Naive thymus-derived CD4-positive, alpha-beta T cell (primary cell): Measurements from ENCODE around the gene SLC28A3. TPM values are rescaled to one million over a fixed set of nuclear protein-coding genes. Genes with fewer than 3 reads are reported as not detected.

ENCODE experiments used
- ATAC-seq: fragments of 150-1000 bp; cut with Tn5 transposase; 2 replicates; pipeline ENCODE4 v1.10.0; 2021; ENCODE audit warnings: mild to moderate bottlenecking, moderate library complexity
- CTCF ChIA-PET: fragments of 350-600 bp; sonication (Branson Sonifier 250); formaldehyde crosslinking; loops from one replicate; lab custom pipeline; 2021; ENCODE audit warnings: antibody characterized with exemption; lab: Charles Lee
- POLR2A ChIA-PET: fragments of 350-600 bp; sonication (Branson Sonifier 250); formaldehyde crosslinking; loops from one replicate; lab custom pipeline; 2021; ENCODE audit warnings: antibody characterized with exemption, inconsistent platforms; lab: Charles Lee
- DNase-seq, 9 donors: peaks; one replicate each; pipeline versions ENCODE4 v3.0.0 to v3.0.0-alpha.2; 2020 to 2022; ENCODE audit warnings: mixed read lengths in 1 of 9
- H3K27ac ChIP-seq: one replicate; pipeline ENCODE4 v1.7.0; 2013; ENCODE audit warnings: mild to moderate bottlenecking, low read depth, low read length, moderate library complexity
- H3K27me3 ChIP-seq, 2 donors: one replicate each; pipeline ENCODE4 v1.7.0; 2013; ENCODE audit warnings: low read length in 2 of 2, mild to moderate bottlenecking in 2 of 2, moderate library complexity in 2 of 2; ENCODE audit not compliant: control insufficient read depth in 2 of 2, insufficient read depth in 2 of 2
- H3K36me3 ChIP-seq, 3 experiments: 1 replicate in 2 of 3; 2 replicates in 1 of 3; pipeline ENCODE4 v1.7.0; 2013; ENCODE audit warnings: low read length in 3 of 3, mild to moderate bottlenecking in 3 of 3, moderate library complexity in 1 of 3; ENCODE audit not compliant: insufficient read depth in 3 of 3, control insufficient read depth in 2 of 3
- H3K4me1 ChIP-seq, 2 donors: one replicate each; pipeline ENCODE4 v1.7.0; 2013; ENCODE audit warnings: low read length in 2 of 2, mild to moderate bottlenecking in 2 of 2, moderate library complexity in 1 of 2; ENCODE audit not compliant: control insufficient read depth in 2 of 2, insufficient read depth in 2 of 2
- H3K4me3 ChIP-seq: 2 replicates; pipeline ENCODE4 v1.7.0; 2013; ENCODE audit warnings: mild to moderate bottlenecking, low read length
- H3K9me3 ChIP-seq, 3 experiments: 1 replicate in 2 of 3; 2 replicates in 1 of 3; pipeline ENCODE4 v1.7.0; 2013; ENCODE audit warnings: low read length in 3 of 3; ENCODE audit not compliant: control insufficient read depth in 2 of 3
- H3K27ac Mint-ChIP-seq, 9 donors: one replicate each; pipeline ENCODE4 v1.8.0; 2020 to 2022; ENCODE audit warnings: mixed read lengths in 9 of 9, mild to moderate bottlenecking in 8 of 9, moderate library complexity in 5 of 9, inconsistent platforms in 2 of 9
- H3K27me3 Mint-ChIP-seq, 5 donors: one replicate each; pipeline ENCODE4 v1.8.0; 2021 to 2022; ENCODE audit warnings: mixed read lengths in 5 of 5, mild to moderate bottlenecking in 1 of 5
- H3K36me3 Mint-ChIP-seq, 5 donors: one replicate each; pipeline ENCODE4 v1.8.0; 2020 to 2022; ENCODE audit warnings: mixed read lengths in 5 of 5, mild to moderate bottlenecking in 3 of 5, inconsistent platforms in 1 of 5
- H3K4me1 Mint-ChIP-seq, 7 donors: one replicate each; pipeline ENCODE4 v1.8.0; 2020 to 2022; ENCODE audit warnings: mixed read lengths in 7 of 7, mild to moderate bottlenecking in 3 of 7, inconsistent platforms in 1 of 7
- H3K4me3 Mint-ChIP-seq, 10 donors: one replicate each; pipeline ENCODE4 v1.8.0; 2020 to 2022; ENCODE audit warnings: mild to moderate bottlenecking in 10 of 10, mixed read lengths in 10 of 10, moderate library complexity in 6 of 10, inconsistent platforms in 2 of 10
- H3K9me3 Mint-ChIP-seq, 11 donors: one replicate each; pipeline ENCODE4 v1.8.0; 2020 to 2022; ENCODE audit warnings: mixed read lengths in 11 of 11, mild to moderate bottlenecking in 4 of 11, inconsistent platforms in 1 of 11, moderate library complexity in 1 of 11
- intact Hi-C, 2 donors: fragments of 100-400 bp; cut with micrococcal nuclease; formaldehyde crosslinking; loops; one replicate each; pipeline ENCODE4 v1.15.1; 2023
- polyA plus RNA-seq, 2 donors: library from polyadenylated mRNA; unstranded; fragments of 300-500 nt; fragmentation: Illumina TruSeq; gene quantifications; one replicate each; pipeline ENCODE4 v1.2.3, GENCODE V29; 2021
- total RNA-seq, 6 experiments: library from RNA in 5 of 6; stranded (reverse) in 5 of 6; gene quantifications; 1 replicate in 5 of 6; 2 replicates in 1 of 6; pipeline ENCODE4 v1.2.3 and lab custom pipeline; 2021 to 2026

The SLC28A3 gene
- total and polyA plus RNA-seq, 7 experiments from 2014 or later = 0.51 TPM; not detected in 6

DNA sequence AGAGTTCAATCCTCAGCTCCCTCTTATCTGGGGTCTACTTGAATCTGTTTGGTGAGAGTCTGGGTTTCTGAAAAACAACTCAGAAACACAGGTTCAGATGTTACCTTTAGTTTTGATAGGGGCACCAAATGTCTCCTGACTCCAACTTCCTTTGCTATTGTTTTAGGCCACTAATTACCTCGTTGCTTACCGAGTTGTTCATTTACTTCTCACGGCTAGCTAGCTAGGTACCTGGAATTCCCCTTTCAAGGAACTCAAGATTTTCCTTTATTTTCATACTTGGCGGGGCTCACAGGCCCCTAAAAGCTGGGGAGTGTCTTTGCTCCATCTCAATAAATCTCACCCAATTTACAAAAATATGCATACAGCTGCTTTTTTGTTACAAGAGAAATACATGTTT is 111.4 kb downstream of the SLC28A3 start:
- CTCF ChIA-PET = no interaction called here
- peaks cover 0 to 2% (median 0%) of the 10 kb centered on the region in 11 donors for H3K9me3 Mint-ChIP-seq
- no peaks in the 10 kb centered on the region for H3K36me3 Mint-ChIP-seq

DNA sequence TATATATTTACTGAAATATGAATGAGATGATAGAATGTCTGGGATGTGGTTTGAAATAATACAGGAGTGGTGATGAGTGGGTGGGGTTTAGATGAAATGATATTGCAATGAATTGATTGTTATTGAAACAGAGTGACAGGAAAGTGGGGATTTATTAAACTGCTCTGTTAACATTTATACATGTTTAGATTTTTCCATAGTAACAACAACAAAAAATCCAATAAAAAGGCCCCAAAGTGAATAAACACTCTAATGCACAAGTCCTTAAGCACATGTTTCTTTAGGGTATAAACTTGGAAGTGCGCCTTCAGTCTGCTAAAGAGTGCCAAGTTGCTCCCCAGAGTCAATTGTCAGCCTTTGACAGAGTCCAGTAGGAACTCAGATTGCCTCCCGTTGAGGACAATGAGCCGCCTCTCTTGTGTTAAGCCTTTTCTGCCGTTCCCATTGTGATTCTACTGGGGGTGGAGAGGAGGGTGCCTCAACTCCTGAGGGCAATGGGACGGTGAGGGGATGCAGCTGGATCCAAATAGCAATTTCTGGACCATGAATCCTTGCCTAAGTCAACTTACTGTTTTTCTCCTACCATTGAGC is 112.3 kb downstream of the SLC28A3 start:
- Mint-ChIP-seq H3K36me3 (peaks cover 0 to 2% (median 0%) of the 10 kb centered on the region in 5 donors), H3K4me1 (no peaks in the 10 kb centered on the region), H3K9me3 (peaks cover 0 to 2% (median 0%) of the 10 kb centered on the region in 11 donors), H3K27me3 (peaks cover 0 to 21% (median 4%) of the 10 kb centered on the region in 5 donors), H3K4me3 (no peak overlapping the region), H3K27ac (no peak overlapping the region)
- no peak overlapping the region for H3K27ac ChIP-seq
- DNase-seq (no peak), ATAC-seq (no peak)
- H3K36me3 ChIP-seq = no peaks in the 10 kb centered on the region
- H3K27me3 ChIP-seq = no peaks in the 10 kb centered on the region
- CTCF ChIA-PET = no interaction called here
- no peak overlapping the region for H3K4me3 ChIP-seq
- no peaks in the 10 kb centered on the region for H3K4me1 ChIP-seq
- POLR2A ChIA-PET = no interaction called here
- no peaks in the 10 kb centered on the region for H3K9me3 ChIP-seq
- intact Hi-C loops = no loop called here

More for the DNA sequence above, 111.4 kb downstream of the SLC28A3 start:
- no peak for DNase-seq
- no peak overlapping the region for H3K27ac Mint-ChIP-seq
- POLR2A ChIA-PET = no interaction called here
- no peaks in the 10 kb centered on the region for H3K4me1 ChIP-seq
- H3K36me3 ChIP-seq = no peaks in the 10 kb centered on the region
- no peaks in the 10 kb centered on the region for H3K27me3 ChIP-seq
- H3K4me3 ChIP-seq = no peak overlapping the region
- ATAC-seq = no peak
- no peak overlapping the region for H3K4me3 Mint-ChIP-seq
- no peak overlapping the region for H3K27ac ChIP-seq
- intact Hi-C loops = no loop called here
- no peaks in the 10 kb centered on the region for H3K4me1 Mint-ChIP-seq
- H3K9me3 ChIP-seq = no peaks in the 10 kb centered on the region
- H3K27me3 Mint-ChIP-seq = peaks cover 0 to 18% (median 0%) of the 10 kb centered on the region in 5 donors

DNA sequence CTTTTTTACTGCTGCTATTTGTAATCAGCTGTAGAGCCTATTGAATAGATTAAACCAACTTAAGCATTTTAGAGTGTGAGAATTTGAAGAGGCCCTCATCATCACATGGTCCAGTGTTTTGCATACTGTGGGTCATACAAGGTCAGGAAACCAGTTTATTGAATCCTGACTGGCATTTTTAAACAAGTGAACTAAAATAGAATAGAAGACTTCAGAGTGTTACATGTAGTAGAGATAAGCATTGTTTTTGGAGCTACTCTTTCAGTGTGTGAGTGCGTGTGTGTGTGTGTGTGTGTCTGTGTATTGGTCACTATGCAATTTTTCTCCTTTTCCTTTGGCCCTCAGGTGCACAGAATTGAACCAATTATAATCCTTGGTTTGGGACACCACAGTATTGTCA is 114.4 kb downstream of the SLC28A3 start:
- no peak for ATAC-seq
- no peak for DNase-seq
- peaks cover 0 to 9% (median 6%) of the 10 kb centered on the region in 11 donors for H3K9me3 Mint-ChIP-seq
- no peak overlapping the region for H3K27ac ChIP-seq
- peaks cover 0 to 20% (median 10%) of the 10 kb centered on the region in 5 donors for H3K27me3 Mint-ChIP-seq
- H3K4me1 Mint-ChIP-seq = no peaks in the 10 kb centered on the region
- peaks cover 0 to 4% (median 0%) of the 10 kb centered on the region in 5 donors for H3K36me3 Mint-ChIP-seq
- H3K9me3 ChIP-seq = no peaks in the 10 kb centered on the region
- no peak overlapping the region for H3K27ac Mint-ChIP-seq
- POLR2A ChIA-PET = no interaction called here
- CTCF ChIA-PET = no interaction called here
- intact Hi-C loops = no loop called here
- H3K4me3 Mint-ChIP-seq = no peak overlapping the region
- no peaks in the 10 kb centered on the region for H3K36me3 ChIP-seq
- H3K4me1 ChIP-seq = no peaks in the 10 kb centered on the region
- H3K4me3 ChIP-seq = no peak overlapping the region
- no peaks in the 10 kb centered on the region for H3K27me3 ChIP-seq
